Cardiac septum (tissue), 1 donor: ENCODE results near the gene LGI1. TPM values are rescaled to one million over a fixed set of nuclear protein-coding genes. Genes with fewer than 3 reads are reported as not detected.

Source experiments
- DNase-seq: peaks from one replicate; pipeline ENCODE4 v3.0.0-alpha.2; 2020; ENCODE audit warnings: low spot score
- intact Hi-C: fragments of 100-400 bp; cut with DNase I; formaldehyde crosslinking; loops from one replicate; pipeline ENCODE4 v1.14.0; 2022
- total RNA-seq: library from RNA; stranded (reverse); fragmentation: NEBNext Ultra II Directional; extraction: Animal tissue kit (Norgen Biotek cat#: 25700); gene quantifications from one replicate; pipeline ENCODE4 v1.2.1, GENCODE V29; 2021
- donor health status: DM: no; HTN: no; CAD: no.

LGI1 gene
- total RNA-seq, 1 donor from 2014 or later, result not detected

DNA sequence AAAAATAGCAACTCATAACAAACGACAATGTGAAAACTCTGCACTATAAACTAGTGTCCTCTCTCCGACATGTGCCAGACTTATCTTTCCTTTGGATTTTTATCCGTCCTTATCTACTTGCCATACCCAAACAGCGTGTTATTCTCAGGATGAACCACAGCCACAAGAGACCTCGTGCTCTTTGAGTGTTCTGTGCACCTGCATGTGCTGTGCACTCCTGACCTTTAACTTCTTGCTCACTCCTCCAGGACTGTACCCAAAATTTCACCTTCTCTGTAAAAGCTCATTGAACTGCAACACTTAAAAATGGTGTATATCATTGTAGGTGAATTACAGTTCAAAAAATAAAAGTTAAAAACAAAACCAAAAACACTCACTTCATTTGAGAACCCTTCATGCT, 78.0 kb downstream of the LGI1 start:
- intact Hi-C loops, result no loop called here
- DNase-seq, result no peak

DNA sequence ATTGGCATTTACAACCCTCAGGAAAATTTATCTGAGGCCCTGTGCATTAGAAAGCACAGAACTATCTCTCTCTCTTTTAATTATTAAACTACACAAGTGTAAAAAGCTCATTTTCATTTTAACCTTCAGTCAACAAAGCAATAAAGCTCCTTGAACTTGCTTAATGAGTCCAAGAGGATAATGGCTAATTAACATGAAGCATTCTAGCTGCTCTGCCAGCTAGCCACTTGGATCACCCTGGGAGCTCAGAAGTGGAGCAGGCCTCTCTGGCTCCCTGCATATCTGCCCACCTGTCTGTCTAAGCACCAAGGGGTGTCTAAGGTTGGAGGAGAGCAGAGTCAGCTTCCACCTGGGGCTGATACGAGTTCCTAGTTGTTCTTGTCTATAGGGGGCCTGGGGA, 80.1 kb downstream of the LGI1 start:
- no peak for DNase-seq
- intact Hi-C loops, result no loop called here

DNA sequence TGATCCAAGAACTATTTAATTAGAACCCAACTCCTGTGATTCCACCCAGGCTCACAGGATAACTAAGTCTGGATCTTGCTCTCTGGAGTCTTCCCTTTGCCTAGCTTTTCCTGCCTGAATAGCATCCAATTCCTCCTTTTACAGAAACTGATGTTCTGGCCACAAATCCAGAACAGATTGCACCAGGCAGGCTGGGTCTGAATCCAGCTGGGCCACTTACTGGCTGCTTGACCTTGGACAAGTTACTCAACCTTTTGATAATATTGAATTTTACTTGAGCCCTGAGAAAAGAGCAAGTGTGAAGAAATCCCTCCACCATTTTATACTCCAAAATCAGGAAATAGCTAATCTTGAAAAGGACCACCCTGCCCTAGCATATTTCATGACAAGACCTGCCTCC, 80.5 kb downstream of the LGI1 start:
- intact Hi-C loops, result no loop called here
- no peak for DNase-seq

DNA sequence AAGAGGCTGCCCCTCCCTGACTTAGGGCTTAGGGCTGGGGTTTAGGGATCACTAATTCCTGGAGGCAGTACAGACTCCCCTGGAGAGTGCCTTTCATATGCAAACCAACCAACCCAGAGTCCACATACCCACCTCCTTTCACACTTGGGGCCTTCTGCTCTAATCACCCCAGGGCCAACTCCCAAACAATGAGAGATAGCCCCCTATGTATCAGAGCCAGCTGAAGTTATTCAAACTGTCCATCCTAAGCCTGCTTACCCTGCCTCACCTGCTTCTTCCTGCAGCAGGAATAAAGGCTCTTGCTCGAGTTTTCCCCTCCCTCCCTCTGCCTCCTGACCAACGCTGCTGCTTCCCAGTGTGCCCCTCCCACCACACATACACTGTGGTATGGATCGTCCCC, 84.2 kb downstream of the LGI1 start:
- intact Hi-C loops, result no loop called here
- no peak for DNase-seq

DNA sequence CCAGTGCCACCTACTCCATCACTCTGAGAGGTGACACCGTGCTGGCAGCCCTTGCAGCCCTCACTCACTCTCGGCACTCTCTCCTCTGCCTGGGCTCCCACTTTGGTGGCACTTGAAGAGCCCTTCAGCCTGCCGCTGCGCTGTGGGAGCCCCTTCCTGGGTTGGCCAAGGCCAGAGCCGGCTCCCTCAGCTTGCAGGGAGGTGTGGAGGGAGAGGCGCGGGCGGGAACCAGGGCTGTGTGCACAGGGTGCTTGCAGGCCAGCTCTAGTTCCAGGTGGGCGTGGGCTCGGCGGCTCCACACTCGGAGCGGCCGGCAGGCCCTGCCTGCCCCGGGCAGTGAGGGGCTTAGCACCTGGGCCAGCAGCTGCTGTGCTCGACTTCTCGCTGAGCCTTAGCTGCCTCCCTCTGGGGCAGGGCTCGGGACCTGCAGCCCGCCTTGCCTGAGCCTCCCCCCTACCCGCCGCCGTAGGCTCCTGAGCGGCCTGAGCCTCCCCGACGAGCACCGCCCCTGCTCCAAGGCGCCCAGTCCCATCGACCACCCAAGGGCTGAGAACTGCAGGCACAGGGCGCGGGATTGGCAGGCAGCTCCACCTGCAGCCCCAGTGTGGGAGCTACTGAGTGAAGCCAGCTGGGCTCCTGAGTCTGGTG, 87.4 kb downstream of the LGI1 start:
- DNase-seq, result no peak
- intact Hi-C loops, result no loop called here

Other genes starting within 250 kb of the LGI1 start
- gene FFAR4, start 191.3 kb upstream of the LGI1 start, total RNA-seq, result 0.08 TPM
- 2.1 TPM for gene RBP4, start 156.7 kb upstream of the LGI1 start, total RNA-seq
- not detected for gene PDE6C, start 145.4 kb upstream of the LGI1 start, total RNA-seq
- gene FRA10AC1, start 55.3 kb upstream of the LGI1 start, total RNA-seq, result 21.1 TPM
- gene SLC35G1, start 136.0 kb downstream of the LGI1 start, total RNA-seq, result 2.8 TPM
- 51.5 TPM for gene PLCE1, start 236.0 kb downstream of the LGI1 start, total RNA-seq